Kidney epithelial cell (primary cell): Measurements from ENCODE around the gene COMMD7. TPM values are rescaled to one million over a fixed set of nuclear protein-coding genes. Genes with fewer than 3 reads are reported as not detected.

Source experiments
- DNase-seq: peaks from one replicate; pipeline ENCODE4 v3.0.0-alpha.2; 2010; ENCODE audit warnings: low read depth
- H3K27me3 ChIP-seq: 2 replicates; pipeline ENCODE4 v1.6.0; 2011; ENCODE audit warnings: low read length; ENCODE audit not compliant: control insufficient read depth, insufficient read depth
- H3K36me3 ChIP-seq: 2 replicates; pipeline ENCODE4 v1.5.1; 2011; ENCODE audit warnings: low read length; ENCODE audit not compliant: control insufficient read depth, insufficient read depth
- H3K4me3 ChIP-seq: 2 replicates; pipeline ENCODE4 v1.5.1; 2011; ENCODE audit warnings: low read depth, mild to moderate bottlenecking, control low read depth, low read length
- CTCF ChIP-seq: IDR thresholded peaks from 2 replicates; pipeline ENCODE4 v1.5.1; 2011; ENCODE audit warnings: mild to moderate bottlenecking, moderate library complexity, low read length, control low read depth, inconsistent platforms; ENCODE audit not compliant: insufficient read depth, poor library complexity, severe bottlenecking
- total RNA-seq: library from RNA; depleted of rRNA; stranded (reverse); fragments of >200 nt; gene quantifications from 2 replicates; pipeline ENCODE4 v1.2.3, GENCODE V29; 2015

Gene COMMD7
- total RNA-seq, 1 donor from 2014 or later, result 52.1 TPM

GRCh38 chr20:32787168-32787567 is 43.9 kb upstream of the COMMD7 start:
- no peak for TF ChIP-seq CTCF
- H3K36me3 ChIP-seq, result no peaks in the 10 kb centered on the region

GRCh38 chr20:32786059-32786760 is 42.9 kb upstream of the COMMD7 start:
- H3K4me3 ChIP-seq, result no peak overlapping the region
- no peak for DNase-seq
- H3K36me3 ChIP-seq, result no peaks in the 10 kb centered on the region
- H3K27me3 ChIP-seq, result no peaks in the 10 kb centered on the region
- TF ChIP-seq CTCF, result no peak

More at GRCh38 chr20:32787168-32787567, 43.9 kb upstream of the COMMD7 start:
- Histone ChIP-seq H3K4me3 (no peak overlapping the region), H3K27me3 (no peaks in the 10 kb centered on the region)
- no peak for DNase-seq

GRCh38 chr20:32784369-32785080 is 41.3 kb upstream of the COMMD7 start:
- no peak for TF ChIP-seq CTCF
- Histone ChIP-seq H3K4me3 (no peak overlapping the region), H3K27me3 (no peaks in the 10 kb centered on the region), H3K36me3 (no peaks in the 10 kb centered on the region)
- no peak for DNase-seq

- Histone ChIP-seq H3K27me3 (no peaks in the 10 kb centered on the region), H3K4me3 (no peak overlapping the region), H3K36me3 (no peaks in the 10 kb centered on the region)
- TF ChIP-seq CTCF, result no peak
- no peak for DNase-seq
Measured at GRCh38 chr20:32780749-32781655, 37.7 kb upstream of the COMMD7 start.

- Histone ChIP-seq H3K4me3 (no peak overlapping the region), H3K36me3 (no peaks in the 10 kb centered on the region), H3K27me3 (no peaks in the 10 kb centered on the region)
- DNase-seq, result no peak
- TF ChIP-seq CTCF, result no peak
Measured at GRCh38 chr20:32780278-32780677, 37.0 kb upstream of the COMMD7 start.
